NCI-H2171 (cell line): Measurements from ENCODE around the gene ASPHD1.
"Not testable (repeated sequence)": the region's sequence is repeated elsewhere in the genome, so short reads cannot be mapped to it uniquely, and the experiment has no call there.

ENCODE experiments used
- DNase-seq: peaks from one replicate; lab custom pipeline; 2025; lab: John Stamatoyannopoulos, UW

ASPHD1 gene

GRCh38 chr16:29877266-29877961, 22.9 kb upstream of the ASPHD1 start:
- DNase-seq: no peak

DNA sequence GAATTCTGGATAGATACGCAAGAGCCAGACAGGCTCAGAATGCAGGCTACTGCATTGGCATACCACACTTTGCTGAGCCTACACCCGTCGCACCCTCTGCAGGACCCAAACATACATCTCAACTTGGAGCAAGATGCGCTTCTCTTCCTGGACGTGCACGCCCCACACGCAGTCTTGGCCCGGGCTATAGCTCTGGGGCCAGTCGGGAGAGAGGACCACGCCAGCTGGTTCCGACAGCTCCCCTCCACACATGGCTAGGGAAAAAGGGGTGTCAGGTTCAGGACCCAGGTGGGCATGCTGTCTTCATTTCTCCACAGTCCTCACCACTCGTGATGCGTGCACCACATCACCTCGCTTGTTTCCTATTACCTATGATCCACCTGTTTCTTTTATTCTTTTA, 22.1 kb upstream of the ASPHD1 start:
- DNase-seq: no peak

DNA sequence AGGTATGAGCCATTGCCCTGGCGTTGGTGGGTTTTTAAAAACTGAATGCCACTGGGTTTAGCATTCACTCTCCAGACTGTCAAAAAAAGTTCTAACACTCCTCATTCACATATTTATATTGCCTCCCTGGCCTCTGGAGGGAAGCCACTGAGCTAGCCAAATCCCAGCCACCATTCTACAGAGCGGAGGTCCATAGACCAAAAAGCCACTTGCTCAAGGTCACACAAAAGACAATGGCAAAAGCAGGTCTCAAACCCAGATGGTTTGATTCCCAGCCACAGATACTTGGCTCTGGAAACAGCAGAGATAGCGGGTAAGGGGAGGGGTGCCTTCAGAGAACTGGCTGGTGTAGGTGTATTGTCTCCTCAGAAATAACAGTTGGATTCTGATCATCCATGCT, 19.2 kb upstream of the ASPHD1 start:
- no peak for DNase-seq

GRCh38 chr16:29883987-29884386, 16.3 kb upstream of the ASPHD1 start:
- DNase-seq: no peak

GRCh38 chr16:29889372-29889771, 10.9 kb upstream of the ASPHD1 start:
- not testable (repeated sequence) for DNase-seq

GRCh38 chr16:29891525-29892457, 8.5 kb upstream of the ASPHD1 start:
- DNase-seq: no peak

DNA sequence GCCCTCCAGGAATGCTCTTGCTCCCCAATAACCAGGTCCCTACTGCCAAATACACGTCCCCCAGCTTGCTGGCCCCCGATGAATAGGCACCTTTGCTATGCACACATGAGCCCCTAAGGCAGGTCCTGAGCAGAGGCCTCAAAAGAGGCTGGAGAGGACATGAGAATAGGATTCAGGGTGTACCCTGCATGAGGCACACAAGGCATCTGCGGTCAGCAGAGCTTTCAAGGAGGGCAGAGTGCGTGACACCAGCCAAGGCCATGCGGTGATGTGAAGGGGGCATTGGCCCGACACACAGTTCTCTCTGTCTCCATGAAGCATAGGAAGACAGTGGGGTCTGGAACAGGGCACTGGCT, 7.9 kb upstream of the ASPHD1 start:
- no peak for DNase-seq

DNA sequence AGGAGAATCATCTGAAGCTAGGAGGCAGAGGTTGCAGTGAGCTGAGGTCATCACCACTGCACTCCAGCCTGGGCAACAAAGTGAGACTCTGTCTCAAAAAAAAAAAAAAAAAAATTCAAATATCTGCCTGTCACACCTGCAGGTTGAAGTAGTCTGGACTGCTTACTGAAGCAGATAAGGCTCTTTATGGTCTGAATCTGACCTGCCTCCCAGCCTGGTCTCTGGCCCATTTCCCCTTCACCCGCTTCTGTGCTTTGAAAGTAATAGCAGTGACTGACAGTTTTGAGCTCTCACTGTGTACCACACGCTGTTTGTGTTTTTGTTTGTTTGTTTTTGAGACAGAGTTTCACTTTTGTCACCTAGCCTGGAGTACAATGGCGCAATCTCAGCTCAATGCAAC, 6.7 kb upstream of the ASPHD1 start:
- DNase-seq: no peak

DNA sequence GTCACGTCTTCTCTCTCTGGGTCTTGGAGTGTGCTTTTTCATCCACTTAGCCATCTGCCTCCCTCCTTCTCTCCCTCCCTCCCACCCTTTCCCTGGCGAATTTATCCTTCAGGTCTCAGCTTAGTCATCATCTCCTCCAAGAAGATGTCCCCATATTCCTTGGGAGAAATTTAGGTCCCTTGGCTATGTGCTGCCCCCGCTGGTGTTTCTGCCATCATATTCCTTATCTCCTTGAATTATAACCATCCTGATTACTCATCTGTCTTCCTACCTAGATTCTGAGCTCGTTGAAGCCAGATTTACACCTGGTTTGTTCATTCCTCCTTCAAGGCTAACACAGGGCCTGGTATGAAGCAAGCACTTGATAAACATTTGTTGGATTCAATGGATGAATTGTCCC, 5.9 kb upstream of the ASPHD1 start:
- DNase-seq: no peak

DNA sequence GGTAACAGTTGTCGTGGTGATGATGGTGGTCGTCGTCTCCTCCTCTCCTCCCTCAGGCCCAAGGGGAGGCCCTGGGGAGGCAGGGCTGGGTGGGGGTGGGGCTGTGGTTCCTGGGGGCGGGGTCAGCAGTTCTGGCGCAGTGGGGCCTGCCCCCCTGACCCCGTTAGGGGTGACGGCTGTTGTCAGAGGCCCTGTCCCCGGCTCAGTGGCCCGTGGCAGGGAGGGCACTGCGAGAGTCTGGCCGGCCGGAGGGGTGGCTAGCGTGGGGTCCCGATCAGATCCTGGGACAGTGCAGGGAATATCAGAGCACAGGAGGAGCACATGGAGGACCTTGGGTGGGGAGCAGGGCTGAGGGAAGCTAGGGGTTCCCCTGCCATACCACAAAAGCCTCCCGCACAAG, 3.4 kb upstream of the ASPHD1 start:
- no peak for DNase-seq

- no peak for DNase-seq
Observed at GRCh38 chr16:29897333-29897732, 3.0 kb upstream of the ASPHD1 start.

GRCh38 chr16:29898135-29898803, 2.0 kb upstream of the ASPHD1 start:
- DNase-seq: no peak

DNA sequence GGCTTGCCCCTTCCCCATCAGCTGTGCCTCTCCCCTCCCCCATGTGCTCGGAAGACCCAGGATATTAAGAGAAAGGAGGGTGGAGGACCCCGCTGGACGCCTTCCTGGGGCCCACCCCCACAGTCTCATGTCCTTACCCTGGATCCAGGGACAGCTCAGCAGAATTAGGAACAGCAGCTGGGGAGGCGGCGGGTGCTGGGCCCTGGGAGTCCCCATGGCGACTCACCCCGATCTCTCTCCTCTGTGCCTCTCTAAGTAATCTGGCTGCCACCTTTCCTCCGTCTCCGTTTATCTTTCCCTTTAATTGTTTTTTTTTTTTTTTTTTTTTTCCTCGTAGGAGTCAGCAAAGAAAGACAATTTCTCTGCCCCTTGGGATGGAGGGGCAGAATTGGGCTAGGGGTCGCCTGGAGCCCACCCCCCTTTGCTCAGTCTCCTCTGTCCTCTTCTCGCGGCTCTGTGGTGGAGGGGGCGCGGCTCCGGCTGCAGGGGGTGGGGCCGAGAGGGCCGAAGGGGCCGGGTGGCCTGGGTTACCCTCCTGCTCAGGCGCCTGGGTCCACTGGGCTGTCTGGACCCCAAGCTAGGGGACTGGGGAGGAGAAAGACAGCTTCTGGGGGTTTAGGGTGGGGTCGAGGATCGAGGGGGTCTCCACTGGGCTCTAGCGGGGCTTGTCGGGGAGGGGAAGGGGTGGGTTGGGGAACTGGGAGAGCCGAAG, 1.3 kb upstream of the ASPHD1 start:
- DNase-seq: peak; percentile 55

DNA sequence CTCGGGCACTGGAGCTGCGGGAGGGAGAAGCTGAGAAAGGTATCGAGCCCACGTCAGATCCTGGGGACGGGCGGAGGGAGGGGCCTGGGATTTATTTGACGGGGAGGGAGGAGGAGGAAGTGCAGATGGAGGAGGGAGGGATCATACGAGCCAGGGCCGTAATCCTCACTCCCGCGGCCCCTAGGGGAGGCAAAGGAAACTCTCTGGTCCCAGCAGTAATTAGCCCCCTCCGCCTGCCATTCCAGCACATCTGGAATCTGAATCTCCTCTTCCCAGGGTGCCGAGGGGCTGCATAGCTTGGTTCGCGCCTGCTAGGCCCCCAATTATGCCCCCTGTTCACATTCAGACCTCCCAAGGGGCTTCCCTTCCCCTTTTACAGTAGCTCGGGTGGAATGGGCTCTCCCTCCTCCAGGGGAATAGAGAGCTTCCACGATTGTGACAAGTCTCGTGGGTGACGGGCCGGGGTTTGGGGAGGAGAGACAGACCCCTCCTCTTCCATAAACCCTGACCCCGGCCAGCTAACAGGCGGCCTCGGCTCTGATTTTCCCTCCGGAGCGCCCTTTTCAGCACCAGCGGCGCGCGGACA, 679 bp upstream of the ASPHD1 start, which contains the start of gene SEZ6L2:
Gene SEZ6L2, minus strand, starts transcription at position 35 of the 586 bp plus-strand sequence. CDS start 531 bp downstream, outside the sequence.
- peak; percentile 95 for DNase-seq

DNA sequence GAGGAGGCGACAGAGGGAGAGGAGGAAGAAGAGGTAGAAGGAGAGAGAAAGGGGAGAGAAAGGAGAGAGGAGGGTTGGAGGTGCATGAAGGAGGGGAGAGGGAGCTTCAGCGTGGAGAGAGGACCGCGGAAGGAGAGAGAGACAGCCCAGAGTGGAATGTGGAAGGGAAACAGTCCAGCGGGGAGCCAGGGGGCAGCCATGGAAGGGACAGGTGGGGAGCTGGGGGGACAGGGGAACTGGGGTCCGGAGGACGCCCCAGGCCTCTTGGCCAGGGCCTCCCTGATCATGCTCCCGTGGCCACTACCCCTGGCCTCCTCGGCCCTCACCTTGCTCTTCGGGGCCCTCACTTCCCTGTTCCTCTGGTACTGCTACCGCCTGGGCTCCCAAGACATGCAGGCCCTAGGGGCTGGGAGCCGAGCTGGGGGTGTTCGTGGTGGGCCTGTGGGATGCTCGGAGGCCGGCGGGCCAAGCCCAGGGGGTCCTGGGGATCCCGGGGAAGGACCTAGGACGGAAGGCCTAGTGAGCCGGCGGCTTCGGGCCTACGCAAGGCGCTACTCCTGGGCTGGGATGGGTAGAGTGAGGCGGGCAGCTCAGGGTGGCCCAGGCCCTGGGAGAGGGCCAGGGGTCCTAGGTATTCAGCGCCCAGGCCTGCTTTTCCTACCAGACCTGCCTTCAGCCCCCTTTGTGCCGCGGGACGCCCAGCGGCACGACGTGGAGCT, 759 bp downstream of the ASPHD1 start:
- no peak for DNase-seq

DNA sequence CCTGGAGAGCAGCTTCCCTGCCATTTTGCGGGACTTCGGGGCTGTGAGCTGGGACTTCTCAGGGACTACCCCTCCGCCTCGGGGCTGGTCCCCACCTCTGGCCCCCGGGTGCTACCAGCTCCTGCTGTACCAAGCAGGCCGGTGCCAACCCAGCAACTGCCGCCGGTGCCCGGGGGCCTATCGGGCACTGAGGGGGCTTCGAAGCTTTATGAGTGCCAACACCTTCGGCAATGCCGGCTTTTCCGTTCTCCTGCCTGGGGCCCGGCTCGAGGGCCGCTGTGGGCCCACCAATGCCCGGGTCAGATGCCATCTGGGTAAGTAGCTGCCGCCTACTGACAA, 1.3 kb downstream of the ASPHD1 start:
- DNase-seq: no peak

- DNase-seq: no peak
Observed at GRCh38 chr16:29903590-29903989, 3.3 kb downstream of the ASPHD1 start.

- DNase-seq: no peak
Observed at GRCh38 chr16:29904947-29905346, 4.7 kb downstream of the ASPHD1 start.

DNA sequence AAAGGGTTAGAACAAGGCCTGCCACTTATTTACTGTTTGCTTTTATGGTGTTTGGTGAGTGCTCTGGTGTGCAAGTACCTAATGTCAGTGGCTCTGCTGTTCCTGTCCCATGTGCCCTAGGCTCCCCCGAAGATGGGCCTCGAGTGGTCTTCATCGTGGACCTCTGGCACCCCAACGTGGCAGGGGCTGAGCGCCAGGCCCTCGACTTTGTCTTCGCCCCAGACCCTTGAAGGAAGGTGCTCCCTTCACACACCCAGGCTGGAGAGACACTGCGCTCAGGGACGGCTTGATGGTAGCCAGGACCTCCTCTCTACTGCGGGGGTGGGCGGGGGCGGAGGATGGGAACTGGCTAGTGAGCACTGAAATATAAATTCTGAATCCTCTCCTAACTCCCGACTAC, 5.4 kb downstream of the ASPHD1 start:
- no peak for DNase-seq

DNA sequence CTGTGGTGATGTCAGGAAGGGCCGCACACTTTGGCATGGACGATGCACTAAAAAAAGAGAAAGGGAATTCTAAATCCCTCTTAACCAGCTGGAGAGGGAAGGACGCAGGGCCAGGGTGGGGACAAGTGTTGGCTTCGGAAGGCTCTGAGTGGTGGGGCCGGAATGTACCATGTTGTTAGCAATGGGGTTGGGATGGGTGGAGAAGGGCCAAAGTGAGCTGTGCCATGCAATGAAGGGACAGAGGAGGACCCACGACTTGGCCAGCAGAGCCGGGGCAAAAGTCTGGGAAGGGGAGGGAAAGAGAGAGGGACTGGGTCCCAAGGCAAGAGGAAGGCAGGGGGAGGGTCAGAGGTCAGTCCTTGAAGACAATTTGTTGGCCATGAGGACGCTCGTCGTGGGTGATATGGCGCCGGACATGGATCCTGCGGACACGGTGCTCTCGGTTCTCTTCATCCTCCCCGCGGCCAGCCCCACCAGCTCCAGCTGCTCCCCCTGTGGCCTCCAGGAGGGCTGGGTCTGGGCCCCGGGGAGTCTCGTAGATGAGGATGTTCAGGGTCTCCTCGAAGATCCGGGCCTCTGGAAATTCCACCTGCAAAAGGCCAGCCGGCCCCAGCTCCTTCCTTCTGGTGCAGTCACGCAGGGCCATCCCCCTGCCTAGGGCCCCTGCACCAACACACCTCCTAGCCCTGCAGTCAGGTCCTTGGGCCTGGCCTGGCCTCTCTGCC, 6.4 kb downstream of the ASPHD1 start:
- no peak for DNase-seq

- no peak for DNase-seq
Observed at GRCh38 chr16:29907973-29908372, 7.7 kb downstream of the ASPHD1 start.
